ENCODE measurements around the gene MAN2B2.

DNA sequence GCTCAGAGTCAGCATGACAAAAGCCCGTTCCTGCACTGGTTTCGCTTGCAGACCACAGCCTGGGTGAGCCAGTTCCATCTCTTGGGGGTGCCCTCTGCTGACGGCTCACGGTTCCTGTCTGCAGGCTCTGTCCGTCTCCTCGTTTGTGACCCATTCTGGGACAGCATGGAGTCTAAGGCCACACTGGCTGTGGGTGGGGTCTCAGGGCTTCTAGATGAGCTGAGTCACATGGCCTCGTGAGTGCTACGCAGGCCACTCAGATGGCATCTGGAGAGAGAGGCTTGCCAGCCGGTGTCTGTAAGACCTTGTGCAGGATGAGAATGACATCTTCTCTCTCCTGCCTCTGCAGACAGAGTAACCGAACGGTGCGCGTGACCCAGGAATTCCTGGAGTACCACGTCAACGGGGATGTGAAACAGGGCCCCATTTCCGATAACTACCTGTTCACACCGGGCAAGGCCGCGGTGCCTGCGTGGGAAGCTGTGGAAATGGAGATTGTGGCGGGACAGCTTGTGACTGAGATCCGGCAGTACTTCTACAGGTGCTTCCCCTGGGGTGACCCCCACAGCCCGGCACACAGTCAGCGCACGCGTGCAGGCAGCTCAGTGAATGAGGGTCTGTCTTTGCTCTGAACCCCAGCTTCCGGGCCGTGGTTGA is 33.9 kb downstream of the MAN2B2 start:
- TF ChIP-seq CTCF (IDR thresholded peaks at IDR 0.05) (no peak), POLR2A (IDR thresholded peaks at IDR 0.05) (no peak)
